ENCODE data around the gene CEP85. TPM values are rescaled to one million over a fixed set of nuclear protein-coding genes. Genes with fewer than 3 reads are reported as not detected.
"Not testable (repeated sequence)": the region's sequence is repeated elsewhere in the genome, so short reads cannot be mapped to it uniquely, and the experiment has no call there.

Gene CEP85
- total RNA-seq, 1 donor from 2014 or later = 16.4 TPM

GRCh38 chr1:26291939-26292338, 57.9 kb downstream of the CEP85 start:
- Mint-ChIP-seq H3K27ac (peak overlapping the region; percentile 100), H3K4me1 (peaks cover 70% of the 10 kb centered on the region), H3K9me3 (no peaks in the 10 kb centered on the region), H3K27me3 (no peaks in the 10 kb centered on the region), H3K36me3 (ENCODE audit: low read depth) (no peaks in the 10 kb centered on the region), H3K4me3 (peak overlapping the region; percentile 57)
- POLR2A ChIA-PET = interaction anchor here (5.1 to 21.5 kb wide), 4 partner anchors 7 to 28 kb away, joined by 49 to 1638 read pairs (median 89); partner anchors contain the start of genes CD52 and UBXN11
- intact Hi-C loops (cut with micrococcal nuclease) = no loop called here
- TF ChIP-seq, protein P1, sequence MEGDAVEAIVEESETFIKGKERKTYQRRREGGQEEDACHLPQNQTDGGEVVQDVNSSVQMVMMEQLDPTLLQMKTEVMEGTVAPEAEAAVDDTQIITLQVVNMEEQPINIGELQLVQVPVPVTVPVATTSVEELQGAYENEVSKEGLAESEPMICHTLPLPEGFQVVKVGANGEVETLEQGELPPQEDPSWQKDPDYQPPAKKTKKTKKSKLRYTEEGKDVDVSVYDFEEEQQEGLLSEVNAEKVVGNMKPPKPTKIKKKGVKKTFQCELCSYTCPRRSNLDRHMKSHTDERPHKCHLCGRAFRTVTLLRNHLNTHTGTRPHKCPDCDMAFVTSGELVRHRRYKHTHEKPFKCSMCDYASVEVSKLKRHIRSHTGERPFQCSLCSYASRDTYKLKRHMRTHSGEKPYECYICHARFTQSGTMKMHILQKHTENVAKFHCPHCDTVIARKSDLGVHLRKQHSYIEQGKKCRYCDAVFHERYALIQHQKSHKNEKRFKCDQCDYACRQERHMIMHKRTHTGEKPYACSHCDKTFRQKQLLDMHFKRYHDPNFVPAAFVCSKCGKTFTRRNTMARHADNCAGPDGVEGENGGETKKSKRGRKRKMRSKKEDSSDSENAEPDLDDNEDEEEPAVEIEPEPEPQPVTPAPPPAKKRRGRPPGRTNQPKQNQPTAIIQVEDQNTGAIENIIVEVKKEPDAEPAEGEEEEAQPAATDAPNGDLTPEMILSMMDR (IDR thresholded peaks at IDR 0.05) = no peak
- DNase-seq (no peak), ATAC-seq (ENCODE audit: low read depth) (no peak)
- CTCF ChIA-PET = interaction anchor here (10.4 kb wide), 1 partner anchor 27 kb away, joined by 372 read pairs; the partner anchor contains the start of gene CD52

- H3K9me3 Mint-ChIP-seq; DNase-seq; H3K36me3 Mint-ChIP-seq (ENCODE audit: low read depth); H3K27me3 Mint-ChIP-seq; intact Hi-C loops (cut with micrococcal nuclease); ATAC-seq (ENCODE audit: low read depth): not testable (repeated sequence)
- H3K27ac Mint-ChIP-seq = peak overlapping the region; percentile 100
- peaks cover 62% of the 10 kb centered on the region for H3K4me1 Mint-ChIP-seq
- H3K4me3 Mint-ChIP-seq = peak overlapping the region; percentile 19
- CTCF ChIA-PET = interaction anchor here (10.4 kb wide), 1 partner anchor 26 kb away, joined by 372 read pairs; the partner anchor contains the start of gene CD52
- POLR2A ChIA-PET = interaction anchor here (0.6 to 21.5 kb wide), 4 partner anchors 8 to 27 kb away, joined by 4 to 1638 read pairs (median 40); partner anchors contain the start of genes CD52 and UBXN11
Observed at GRCh38 chr1:26292735-26293134, 58.7 kb downstream of the CEP85 start.

DNA sequence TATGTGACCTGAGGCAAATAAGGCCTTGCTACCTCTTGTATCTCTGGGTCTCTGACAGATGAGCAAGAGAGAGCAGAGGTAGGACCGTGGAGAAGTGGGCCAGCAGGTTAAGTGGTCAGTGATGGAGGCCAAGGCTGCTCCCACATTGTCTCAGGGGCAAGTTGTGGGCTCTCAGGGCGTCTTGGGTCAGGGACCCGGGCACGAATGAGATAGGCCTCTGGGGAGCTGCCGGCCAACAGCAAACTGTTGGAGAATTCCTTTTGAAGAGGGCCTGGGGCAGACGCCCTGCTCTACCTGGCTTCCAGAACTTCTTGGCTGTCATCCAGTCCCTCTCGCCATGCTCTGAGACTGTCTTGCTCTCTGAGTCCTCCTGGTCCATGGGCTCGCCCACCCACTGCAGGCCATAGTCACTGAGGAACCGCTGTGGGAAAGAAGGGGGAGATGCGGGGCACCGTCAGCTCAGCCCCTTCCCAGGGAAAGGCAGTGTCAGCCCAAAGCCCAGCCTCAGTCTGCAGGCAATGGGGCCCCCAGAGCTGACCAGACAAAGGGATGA, 60.0 kb downstream of the CEP85 start:
- intact Hi-C loops (cut with micrococcal nuclease) = no loop called here
- Mint-ChIP-seq H3K9me3 (no peaks in the 10 kb centered on the region), H3K4me1 (peaks cover 58% of the 10 kb centered on the region), H3K27me3 (no peaks in the 10 kb centered on the region), H3K27ac (no peak overlapping the region), H3K36me3 (ENCODE audit: low read depth) (no peaks in the 10 kb centered on the region), H3K4me3 (no peak overlapping the region)
- TF ChIP-seq, protein P1 (IDR thresholded peaks at IDR 0.05) = no peak
- DNase-seq (no peak), ATAC-seq (ENCODE audit: low read depth) (no peak)
- ChIA-PET CTCF (interaction anchor here (1.4 kb wide), 1 partner anchor 15 kb away, joined by 3 read pairs; no protein-coding TSS in a partner anchor), POLR2A (interaction anchor here (21.5 kb wide), 1 partner anchor 26 kb away, joined by 1638 read pairs; the partner anchor contains the start of gene CD52)

DNA sequence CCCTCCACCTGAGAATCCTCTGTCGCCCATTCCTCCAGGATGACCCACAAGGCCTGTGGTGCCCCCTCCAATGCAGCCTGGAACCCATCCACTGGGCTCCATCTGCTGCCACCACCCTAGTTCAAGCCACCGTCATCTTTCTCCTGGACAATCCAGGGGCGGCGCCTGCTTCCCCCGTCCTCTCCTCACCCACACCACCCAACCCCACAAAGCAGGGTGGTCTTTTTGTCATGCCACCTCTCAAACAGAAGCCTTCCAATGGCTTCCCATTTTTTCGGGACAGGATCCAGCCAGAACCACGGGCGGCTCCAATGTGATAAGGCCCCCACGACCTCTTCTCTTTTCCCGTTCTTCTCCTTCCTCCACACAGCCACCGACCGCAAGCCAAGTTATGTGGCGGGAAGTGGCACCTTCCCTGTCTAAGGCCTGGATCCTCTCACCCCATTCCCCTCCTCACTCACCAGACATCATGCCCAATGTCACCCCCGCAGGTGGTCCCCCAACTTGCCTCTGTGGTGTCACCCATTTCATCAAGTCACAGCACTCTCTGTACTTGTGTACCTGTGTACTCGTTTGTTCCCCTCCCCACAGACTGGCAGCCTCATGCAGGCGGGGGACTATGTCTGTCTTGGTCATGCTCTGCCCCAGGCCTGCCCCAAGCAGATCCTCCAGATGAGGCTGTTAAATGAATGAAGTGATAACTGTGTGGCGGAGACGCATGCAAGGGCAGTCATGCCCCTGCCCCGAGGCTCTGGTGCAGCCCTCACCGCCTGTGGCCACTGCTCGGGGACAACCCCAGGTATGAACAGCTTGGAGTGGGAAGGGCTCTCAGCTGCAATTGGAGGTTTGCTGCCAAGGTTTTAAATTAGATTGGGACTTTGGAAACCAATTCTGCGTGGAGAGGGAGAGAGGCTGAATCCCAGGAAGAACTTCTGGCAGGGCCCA, 61.5 kb downstream of the CEP85 start:
- POLR2A ChIA-PET = interaction anchor here (1.8 to 6.4 kb wide), 2 partner anchors 6 to 11 kb away, joined by 6 to 49 read pairs; partner anchors contain the start of gene UBXN11
- Mint-ChIP-seq H3K4me3 (no peak overlapping the region), H3K36me3 (ENCODE audit: low read depth) (no peaks in the 10 kb centered on the region), H3K27me3 (no peaks in the 10 kb centered on the region), H3K27ac (no peak overlapping the region), H3K4me1 (peaks cover 57% of the 10 kb centered on the region), H3K9me3 (no peaks in the 10 kb centered on the region)
- TF ChIP-seq, protein P1 (IDR thresholded peaks at IDR 0.05) = no peak
- CTCF ChIA-PET = interaction anchor here (1.4 kb wide), 1 partner anchor 16 kb away, joined by 3 read pairs; no protein-coding TSS in a partner anchor
- DNase-seq = no peak
- intact Hi-C loops (cut with micrococcal nuclease) = loop anchor here (1.0 kb wide), 1 partner anchor 17 kb away; no protein-coding TSS in a partner anchor
- ATAC-seq (ENCODE audit: low read depth) = no peak

GRCh38 chr1:26296340-26297056, 62.5 kb downstream of the CEP85 start:
- Mint-ChIP-seq H3K9me3 (no peaks in the 10 kb centered on the region), H3K4me1 (peaks cover 50% of the 10 kb centered on the region), H3K4me3 (no peak overlapping the region), H3K27ac (peak overlapping the region; percentile 12), H3K36me3 (ENCODE audit: low read depth) (no peaks in the 10 kb centered on the region), H3K27me3 (no peaks in the 10 kb centered on the region)
- intact Hi-C loops (cut with micrococcal nuclease) = loop anchor here (1.0 kb wide), 1 partner anchor 16 kb away; no protein-coding TSS in a partner anchor
- TF ChIP-seq, protein P1 (IDR thresholded peaks at IDR 0.05) = no peak
- ATAC-seq (ENCODE audit: low read depth) = no peak
- CTCF ChIA-PET = no interaction called here
- no peak for DNase-seq
- POLR2A ChIA-PET = interaction anchor here (0.5 to 6.4 kb wide), 6 partner anchors 7 to 23 kb away, joined by 3 to 49 read pairs (median 4); partner anchors contain the start of gene UBXN11

Data from activated B cell treated with CpG ODN at 0.5 μM for 24 hours (primary cell).